Astrocyte (in vitro differentiated cells and primary cell): ENCODE measurements around the gene TFEB. TPM values are rescaled to one million over a fixed set of nuclear protein-coding genes. Genes with fewer than 3 reads are reported as not detected.
A peak's percentile ranks its signal among the peaks of the same experiment; 100 is the strongest.

Source experiments
- DNase-seq: peaks from one replicate; pipeline ENCODE4 v3.0.0-alpha.2; 2010; ENCODE audit warnings: low read depth
- FAIRE-seq: peaks from 2 replicates; lab custom pipeline; 2011; peaks lifted over from hg19 to GRCh38; lab: Jason Lieb, UNC
- H2AFZ ChIP-seq: 2 replicates; pipeline ENCODE4 v1.6.0; 2012; ENCODE audit warnings: low read depth, low read length, inconsistent platforms
- H3K27ac ChIP-seq: 2 replicates; pipeline ENCODE4 v1.5.1; 2011; ENCODE audit warnings: low read depth, low read length, inconsistent platforms
- H3K27me3 ChIP-seq: 2 replicates; pipeline ENCODE4 v1.6.0; 2011; ENCODE audit warnings: low read length, inconsistent platforms; ENCODE audit not compliant: insufficient read depth
- H3K36me3 ChIP-seq: 2 replicates; pipeline ENCODE4 v1.5.1; 2011; ENCODE audit warnings: low read length, inconsistent platforms; ENCODE audit not compliant: insufficient read depth
- H3K4me1 ChIP-seq: 2 replicates; pipeline ENCODE4 v1.5.1; 2011; ENCODE audit warnings: low read length, inconsistent platforms; ENCODE audit not compliant: insufficient read depth
- H3K4me2 ChIP-seq: 2 replicates; pipeline ENCODE4 v1.6.0; 2012; ENCODE audit warnings: low read length, inconsistent platforms
- H3K4me3 ChIP-seq: 2 replicates; pipeline ENCODE4 v1.5.1; 2011; ENCODE audit warnings: low read depth, mild to moderate bottlenecking, low read length, inconsistent platforms; ENCODE audit not compliant: insufficient read depth
- H3K79me2 ChIP-seq: 2 replicates; pipeline ENCODE4 v1.6.0; 2012; ENCODE audit warnings: mild to moderate bottlenecking, low read length, inconsistent platforms; ENCODE audit not compliant: insufficient read depth
- H3K9ac ChIP-seq: 2 replicates; pipeline ENCODE4 v1.6.0; 2012; ENCODE audit warnings: mild to moderate bottlenecking, low read length, inconsistent platforms
- H3K9me3 ChIP-seq: 2 replicates; pipeline ENCODE4 v1.5.1; 2012; ENCODE audit warnings: low read depth, mild to moderate bottlenecking, low read length, inconsistent platforms; ENCODE audit not compliant: insufficient read depth
- H4K20me1 ChIP-seq: 2 replicates; pipeline ENCODE4 v1.6.0; 2012; ENCODE audit warnings: low read length, inconsistent platforms; ENCODE audit not compliant: insufficient read depth
- H3K27ac Mint-ChIP-seq: one replicate; pipeline ENCODE4 v1.8.0; 2021; ENCODE audit warnings: mild to moderate bottlenecking, mixed read lengths; ENCODE audit not compliant: unreplicated experiment
- H3K27me3 Mint-ChIP-seq: one replicate; pipeline ENCODE4 v1.8.0; 2021; ENCODE audit warnings: low read depth, mixed read lengths; ENCODE audit not compliant: unreplicated experiment
- H3K36me3 Mint-ChIP-seq: one replicate; pipeline ENCODE4 v1.8.0; 2021; ENCODE audit warnings: low read depth, mixed read lengths; ENCODE audit not compliant: unreplicated experiment
- H3K4me1 Mint-ChIP-seq: one replicate; pipeline ENCODE4 v1.8.0; 2021; ENCODE audit warnings: low read depth, mixed read lengths; ENCODE audit not compliant: unreplicated experiment
- H3K4me3 Mint-ChIP-seq: one replicate; pipeline ENCODE4 v1.8.0; 2021; ENCODE audit warnings: mild to moderate bottlenecking, moderate library complexity, mixed read lengths; ENCODE audit not compliant: unreplicated experiment
- H3K9me3 Mint-ChIP-seq: one replicate; pipeline ENCODE4 v1.8.0; 2021; ENCODE audit warnings: mild to moderate bottlenecking, mixed read lengths; ENCODE audit not compliant: unreplicated experiment
- CTCF ChIP-seq: IDR thresholded peaks from 2 replicates; pipeline ENCODE4 v1.5.1; 2011; ENCODE audit warnings: low read depth, mild to moderate bottlenecking, inconsistent platforms, low read length, moderate library complexity; ENCODE audit not compliant: insufficient read depth
- EZH2 ChIP-seq: IDR thresholded peaks from 2 replicates; pipeline ENCODE4 v1.6.1; 2012; ENCODE audit warnings: mild to moderate bottlenecking, low read length, inconsistent platforms; ENCODE audit not compliant: insufficient read depth
- total RNA-seq: library from RNA; stranded (reverse); gene quantifications from 2 replicates; pipeline ENCODE4 v1.2.1, GENCODE V29; 2021

TFEB gene
- total RNA-seq, 1 donor from 2014 or later = 4.7 TPM

DNA sequence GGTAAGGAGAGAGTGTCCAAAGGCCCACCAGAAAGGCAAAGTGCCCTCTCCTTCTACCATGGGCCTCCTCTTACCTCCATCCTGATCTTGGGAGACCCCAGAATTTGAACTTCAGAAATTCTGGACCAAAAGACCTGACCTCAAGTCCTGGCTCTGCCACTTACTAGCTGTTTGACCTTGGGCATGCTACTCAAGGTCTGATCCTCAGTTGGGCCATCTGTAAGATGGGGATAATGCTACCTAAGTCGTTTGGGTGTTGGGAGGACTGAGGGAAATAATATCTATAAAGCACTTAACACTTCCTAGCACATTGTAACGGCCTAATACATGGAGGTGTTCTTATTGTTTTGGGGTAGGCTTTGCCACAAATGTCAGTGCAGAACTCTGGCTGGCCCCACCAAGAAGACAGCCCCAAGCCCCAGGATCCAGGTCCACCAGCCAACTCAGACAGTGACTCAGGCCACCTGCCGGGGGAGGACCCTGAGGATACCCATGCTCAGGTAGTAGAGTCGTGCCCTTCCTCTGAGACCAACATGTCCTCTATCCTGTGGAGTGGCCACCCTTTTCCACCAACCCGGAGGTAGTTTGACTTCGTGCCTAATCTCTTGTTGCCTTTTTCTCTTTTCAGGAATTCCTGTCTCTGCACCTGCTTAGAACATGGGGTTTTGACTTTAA, 47.8 kb upstream of the TFEB start:
- no peak overlapping the region for H3K4me2 ChIP-seq
- peaks cover 7% of the 10 kb centered on the region for H3K79me2 ChIP-seq
- FAIRE-seq = no peak
- no peaks in the 10 kb centered on the region for H3K9me3 ChIP-seq
- no peak overlapping the region for H3K4me3 ChIP-seq
- H3K27me3 ChIP-seq = no peaks in the 10 kb centered on the region
- no peak overlapping the region for H3K27ac ChIP-seq
- Mint-ChIP-seq H3K27ac (no peak overlapping the region), H3K4me3 (no peak overlapping the region), H3K36me3 (peaks cover 1% of the 10 kb centered on the region), H3K9me3 (no peaks in the 10 kb centered on the region), H3K27me3 (no peaks in the 10 kb centered on the region), H3K4me1 (peaks cover 7% of the 10 kb centered on the region)
- peaks cover 17% of the 10 kb centered on the region for H3K4me1 ChIP-seq
- TF ChIP-seq EZH2 = no peak
- no peak for TF ChIP-seq CTCF
- H4K20me1 ChIP-seq = peaks cover 9% of the 10 kb centered on the region
- H3K36me3 ChIP-seq = no peaks in the 10 kb centered on the region
- no peak for DNase-seq
- no peak overlapping the region for H3K9ac ChIP-seq
- H2AFZ ChIP-seq = no peak overlapping the region

DNA sequence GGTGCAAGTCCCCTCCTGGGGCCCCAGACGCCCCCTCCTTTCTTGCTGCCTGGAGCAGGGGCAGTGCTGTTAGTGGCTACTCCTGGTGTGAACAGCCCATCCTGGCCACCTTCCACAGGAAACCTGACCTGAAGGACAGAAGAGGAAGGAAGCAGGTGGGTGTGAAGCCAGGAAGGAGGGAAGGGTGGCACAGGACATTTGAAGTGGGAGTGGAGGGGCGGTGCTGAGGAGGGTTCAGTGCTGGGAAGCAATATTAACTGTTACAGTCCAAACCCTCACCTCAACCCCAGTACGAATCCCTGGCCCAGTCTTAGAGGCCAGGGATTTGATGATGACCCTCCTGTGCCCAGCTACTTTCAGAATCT, 45.9 kb upstream of the TFEB start:
- no peak overlapping the region for H3K9ac ChIP-seq
- H3K27me3 ChIP-seq = no peaks in the 10 kb centered on the region
- TF ChIP-seq CTCF (no peak), EZH2 (no peak)
- H3K4me1 Mint-ChIP-seq = peaks cover 7% of the 10 kb centered on the region
- H3K4me3 Mint-ChIP-seq = peak overlapping the region; percentile 80
- peaks cover 17% of the 10 kb centered on the region for H3K4me1 ChIP-seq
- H3K36me3 Mint-ChIP-seq = peaks cover 2% of the 10 kb centered on the region
- H3K79me2 ChIP-seq = no peaks in the 10 kb centered on the region
- DNase-seq = no peak
- peak overlapping the region; percentile 64 for H2AFZ ChIP-seq
- peak overlapping the region; percentile 100 for H3K4me2 ChIP-seq
- no peaks in the 10 kb centered on the region for H3K36me3 ChIP-seq
- H3K4me3 ChIP-seq = no peak overlapping the region
- no peak overlapping the region for H3K27ac ChIP-seq
- H3K27me3 Mint-ChIP-seq = no peaks in the 10 kb centered on the region
- H3K27ac Mint-ChIP-seq = no peak overlapping the region
- no peak for FAIRE-seq
- peaks cover 9% of the 10 kb centered on the region for H4K20me1 ChIP-seq
- no peaks in the 10 kb centered on the region for H3K9me3 Mint-ChIP-seq
- H3K9me3 ChIP-seq = no peaks in the 10 kb centered on the region
